Activated naive CD4-positive, alpha-beta T cell treated with Interleukin-2 at 50 U/mL for 16 hours (primary cell): Measurements from ENCODE around the gene RSPH1.

Experiments
- DNase-seq: peaks from one replicate; pipeline ENCODE4 v3.0.0-alpha.2; 2020

The RSPH1 gene

GRCh38 chr21:42443181-42443785, 52.7 kb downstream of the RSPH1 start:
- DNase-seq, result no peak

GRCh38 chr21:42441963-42442362, 54.1 kb downstream of the RSPH1 start:
- no peak for DNase-seq

GRCh38 chr21:42440187-42440792, 55.7 kb downstream of the RSPH1 start:
- DNase-seq, result peak; percentile 50

- DNase-seq, result peak; percentile 62
Measured at GRCh38 chr21:42439284-42440186, 56.5 kb downstream of the RSPH1 start.

GRCh38 chr21:42438316-42439205, 57.5 kb downstream of the RSPH1 start:
- DNase-seq, result no peak

GRCh38 chr21:42437786-42438185, 58.2 kb downstream of the RSPH1 start:
- no peak for DNase-seq

GRCh38 chr21:42436914-42437313, 59.1 kb downstream of the RSPH1 start:
- DNase-seq, result no peak

GRCh38 chr21:42435833-42436232, 60.2 kb downstream of the RSPH1 start:
- no peak for DNase-seq

- DNase-seq, result no peak
Measured at GRCh38 chr21:42435401-42435800, 60.6 kb downstream of the RSPH1 start.

GRCh38 chr21:42434884-42435283, 61.1 kb downstream of the RSPH1 start:
- no peak for DNase-seq

GRCh38 chr21:42433946-42434551, 62.0 kb downstream of the RSPH1 start:
- DNase-seq, result no peak

GRCh38 chr21:42432695-42433094, 63.3 kb downstream of the RSPH1 start:
- DNase-seq, result no peak

GRCh38 chr21:42431196-42431595, 64.8 kb downstream of the RSPH1 start:
- no peak for DNase-seq

- DNase-seq, result no peak
Measured at GRCh38 chr21:42430521-42430920, 65.5 kb downstream of the RSPH1 start.

- DNase-seq, result no peak
Measured at GRCh38 chr21:42429856-42430255, 66.2 kb downstream of the RSPH1 start.

GRCh38 chr21:42429021-42429420, 67.0 kb downstream of the RSPH1 start:
- no peak for DNase-seq

- no peak for DNase-seq
Measured at GRCh38 chr21:42427809-42428419, 68.1 kb downstream of the RSPH1 start.

- DNase-seq, result no peak
Measured at GRCh38 chr21:42426876-42427480, 69.0 kb downstream of the RSPH1 start.

GRCh38 chr21:42426424-42426823, 69.6 kb downstream of the RSPH1 start:
- no peak for DNase-seq

- no peak for DNase-seq
Measured at GRCh38 chr21:42425591-42425990, 70.4 kb downstream of the RSPH1 start.

GRCh38 chr21:42424914-42425541, 71.0 kb downstream of the RSPH1 start:
- DNase-seq, result peak; percentile 74
